HG03460 (cell line): Measurements from ENCODE around the gene MBP.
"Not testable (repeated sequence)": the region's sequence is repeated elsewhere in the genome, so short reads cannot be mapped to it uniquely, and the experiment has no call there.

Source experiments
- ATAC-seq: cut with Tn5 transposase; IDR thresholded peaks from one replicate; pipeline ENCODE4 v1.9.1; 2021; ENCODE audit not compliant: unreplicated experiment

MBP gene

GRCh38 chr18:76957384-76958355, 174.9 kb downstream of the MBP start:
- ATAC-seq: no peak

GRCh38 chr18:76956648-76957047, 175.9 kb downstream of the MBP start:
- no peak for ATAC-seq

DNA sequence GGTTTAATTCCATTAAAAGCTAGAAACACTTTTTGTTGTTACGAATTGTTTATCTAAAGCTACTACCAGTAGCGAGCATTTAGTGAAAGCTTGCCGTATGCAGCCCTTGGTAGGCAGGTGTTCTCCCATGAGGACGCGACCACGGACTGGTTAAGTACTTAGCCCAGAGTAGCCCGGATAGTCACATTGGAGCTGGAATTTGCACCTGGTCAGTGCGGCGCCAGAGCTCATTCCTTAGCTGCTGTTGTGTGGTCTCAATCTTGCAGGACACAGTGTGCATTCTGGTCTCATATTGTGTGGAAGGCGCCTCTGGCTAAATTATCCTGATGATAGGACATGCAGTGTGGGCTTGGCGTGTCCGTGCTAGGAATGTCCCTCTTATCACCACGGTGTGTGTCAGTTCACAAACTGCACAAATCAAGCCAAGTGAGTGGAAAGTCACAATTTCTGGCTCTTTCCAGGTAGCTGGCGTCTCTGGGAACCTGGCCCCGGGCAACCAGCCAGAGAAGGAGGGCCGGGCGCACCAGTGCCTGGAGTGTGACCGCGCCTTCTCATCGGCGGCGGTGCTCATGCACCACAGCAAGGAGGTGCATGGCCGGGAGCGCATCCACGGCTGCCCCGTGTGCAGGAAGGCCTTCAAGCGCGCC, 176.9 kb downstream of the MBP start:
- no peak for ATAC-seq

- no peak for ATAC-seq
Measured at GRCh38 chr18:76953583-76954233, 178.9 kb downstream of the MBP start.

- no peak for ATAC-seq
Measured at GRCh38 chr18:76953156-76953555, 179.4 kb downstream of the MBP start.

DNA sequence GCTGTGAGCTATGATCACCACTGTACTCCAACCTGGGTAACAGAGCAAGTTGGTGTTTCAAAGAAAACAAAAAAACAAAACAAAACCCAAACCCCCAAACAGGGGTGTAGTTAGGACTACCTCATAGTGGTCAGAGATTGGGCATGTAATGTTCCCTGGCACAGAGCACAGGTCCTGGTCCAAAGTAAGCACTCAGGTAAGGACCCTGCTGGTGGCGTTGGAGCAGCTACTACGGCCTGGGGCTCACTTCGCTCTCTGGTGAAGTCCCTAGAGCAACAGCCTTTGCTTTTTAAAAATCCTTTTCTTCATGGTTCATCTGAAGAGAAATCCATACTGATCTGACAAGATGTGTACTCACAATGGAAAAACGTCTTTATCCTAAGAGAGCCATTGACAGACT, 179.8 kb downstream of the MBP start:
- no peak for ATAC-seq

DNA sequence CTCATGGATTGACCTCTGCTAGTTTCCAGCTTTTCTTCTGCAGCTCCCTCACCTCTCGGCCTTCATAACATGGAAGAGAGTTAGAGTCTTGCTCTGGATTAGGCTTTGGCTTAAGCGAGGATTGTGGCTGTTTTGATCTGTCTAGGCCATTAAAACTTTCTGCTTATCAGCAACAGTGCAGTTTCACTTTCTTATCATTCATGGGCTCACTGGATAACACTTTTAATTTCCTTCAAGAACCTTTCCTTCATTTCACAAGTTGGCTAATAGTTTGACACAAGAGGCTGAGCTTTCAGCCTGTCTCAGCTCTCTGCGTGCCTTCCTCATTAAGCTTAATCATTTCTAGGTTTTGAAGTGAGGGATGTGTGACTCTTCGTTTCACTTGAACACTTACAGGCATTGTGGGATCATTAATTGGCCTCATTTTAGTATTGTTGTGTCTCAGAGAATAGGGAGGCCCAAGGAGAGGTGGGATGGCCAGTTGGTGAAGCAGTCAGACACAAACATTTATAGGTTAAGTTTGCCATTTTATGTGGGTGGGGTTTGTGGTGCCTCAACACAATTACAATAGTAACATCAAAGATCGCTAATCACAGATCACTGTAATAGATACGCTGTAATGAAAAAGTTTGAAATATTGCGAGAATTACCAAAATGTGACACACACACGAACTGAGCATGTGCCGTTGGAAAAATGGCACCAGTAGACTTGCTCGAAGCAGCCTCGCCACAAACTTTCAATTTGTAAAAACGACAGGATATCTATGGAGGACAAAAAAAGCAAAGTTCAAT, 180.9 kb downstream of the MBP start:
- ATAC-seq: no peak

GRCh38 chr18:76948345-76948744, 184.2 kb downstream of the MBP start:
- ATAC-seq: no peak

DNA sequence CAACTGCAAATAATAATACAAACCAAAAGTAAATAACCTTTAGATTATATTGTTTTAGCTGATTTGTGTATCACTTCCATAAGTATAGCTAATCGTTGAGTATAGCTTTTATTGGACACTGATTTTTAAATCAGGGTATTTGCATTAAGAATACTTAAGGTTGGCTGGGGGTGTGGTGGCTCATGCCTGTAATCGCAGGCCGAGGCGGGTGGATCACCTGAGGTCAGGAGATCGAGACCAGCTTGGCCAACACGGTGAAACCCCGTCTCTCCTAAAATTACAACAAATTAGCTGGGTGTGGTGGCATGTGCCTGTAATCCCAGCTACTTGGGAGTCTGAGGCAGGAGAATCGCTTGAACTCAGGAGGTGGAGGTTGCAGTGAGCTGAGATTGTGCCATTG, 188.2 kb downstream of the MBP start:
- not testable (repeated sequence) for ATAC-seq

DNA sequence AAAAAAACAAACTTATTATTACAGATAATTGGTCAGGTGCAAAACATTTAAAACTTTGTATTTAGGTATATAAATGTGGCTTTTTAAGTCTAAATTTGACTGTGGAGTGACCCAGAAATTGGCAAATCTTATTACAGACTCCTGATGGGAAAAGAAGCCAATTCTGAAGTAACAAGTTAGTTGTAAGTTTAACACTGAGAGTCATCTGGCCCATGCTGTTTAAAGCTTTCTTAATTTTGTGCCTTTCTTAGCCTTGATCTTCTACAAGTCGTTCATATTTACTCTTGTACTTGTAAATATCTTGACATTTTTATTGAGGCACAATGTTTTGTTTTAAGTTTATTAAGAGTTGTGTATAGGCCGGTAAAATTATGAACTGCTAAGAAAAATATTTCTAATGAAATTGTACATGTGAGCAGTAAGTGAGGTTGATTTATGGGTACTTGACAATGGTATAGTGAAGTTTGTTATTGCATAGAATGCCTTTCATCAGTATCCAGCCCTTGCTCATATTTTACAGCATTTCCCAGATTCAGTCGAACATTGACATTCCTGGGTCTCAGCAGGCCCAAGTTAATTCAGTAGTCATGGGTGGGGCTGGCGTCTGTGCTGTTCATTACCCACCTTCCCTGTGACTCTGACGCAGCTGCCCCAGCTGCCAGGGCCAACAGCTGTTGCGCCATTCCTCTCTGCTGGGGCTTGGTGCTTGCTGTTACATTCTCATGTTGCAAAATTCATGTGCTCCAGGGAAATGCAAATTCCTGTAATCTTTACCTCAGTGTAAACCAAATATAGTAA, 188.8 kb downstream of the MBP start:
- ATAC-seq: no peak

- no peak for ATAC-seq
Measured at GRCh38 chr18:76941284-76941683, 191.3 kb downstream of the MBP start.

DNA sequence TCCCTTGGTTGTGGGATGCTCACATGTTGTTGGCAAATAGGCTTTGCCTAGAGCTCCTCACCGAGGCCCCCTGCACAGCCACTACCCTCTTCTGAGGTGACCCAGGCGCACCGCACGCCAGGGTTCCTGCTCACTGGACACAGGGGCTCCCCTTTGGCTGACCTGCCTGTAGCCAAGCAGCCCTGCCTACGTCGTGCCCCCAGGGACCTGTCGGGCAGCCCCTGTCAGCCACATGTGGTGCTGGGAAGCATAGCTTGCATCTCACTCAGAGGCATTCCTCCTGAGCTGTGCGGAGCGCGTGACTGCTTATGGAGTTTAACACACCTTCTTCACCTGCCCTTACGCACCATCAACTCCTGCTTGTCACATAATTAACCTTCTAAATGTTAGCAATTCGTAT, 194.0 kb downstream of the MBP start:
- ATAC-seq: no peak

DNA sequence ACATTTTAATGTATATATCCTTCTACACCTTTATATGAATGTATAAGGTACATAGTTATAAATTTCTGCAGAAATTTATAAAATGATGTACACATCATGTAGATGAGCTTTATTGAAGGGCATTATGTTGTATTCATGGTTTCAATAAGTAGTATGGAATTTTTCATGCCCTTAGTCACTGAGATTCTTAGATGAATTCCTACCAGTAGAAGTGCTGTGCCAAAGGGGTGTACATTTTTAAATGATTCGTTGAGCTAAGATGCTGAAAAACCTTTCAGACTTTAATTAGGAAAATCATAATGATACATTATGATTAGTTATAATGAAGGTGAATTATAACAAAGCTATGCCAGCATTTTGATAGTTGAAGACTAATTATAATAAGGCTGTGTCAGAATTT, 195.0 kb downstream of the MBP start:
- ATAC-seq: no peak

DNA sequence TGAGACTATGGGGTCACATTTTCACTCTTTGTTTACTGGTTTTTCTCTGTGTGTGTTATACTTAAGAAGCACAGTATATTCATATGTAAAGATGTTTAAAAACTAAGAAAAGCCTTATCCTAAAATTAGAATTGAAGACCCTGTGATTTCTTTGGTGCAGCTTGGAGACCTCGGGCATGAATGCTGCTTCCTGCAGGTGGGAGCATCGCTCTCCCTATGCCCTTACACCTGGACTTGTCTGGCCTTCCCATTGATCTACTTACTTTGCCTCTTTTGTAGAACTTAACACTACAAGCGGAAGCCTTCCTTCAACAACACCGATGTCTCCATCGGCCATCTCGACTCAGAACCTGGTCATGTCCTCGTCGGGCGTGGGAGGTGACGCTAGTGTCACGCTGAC, 195.7 kb downstream of the MBP start:
- no peak for ATAC-seq

DNA sequence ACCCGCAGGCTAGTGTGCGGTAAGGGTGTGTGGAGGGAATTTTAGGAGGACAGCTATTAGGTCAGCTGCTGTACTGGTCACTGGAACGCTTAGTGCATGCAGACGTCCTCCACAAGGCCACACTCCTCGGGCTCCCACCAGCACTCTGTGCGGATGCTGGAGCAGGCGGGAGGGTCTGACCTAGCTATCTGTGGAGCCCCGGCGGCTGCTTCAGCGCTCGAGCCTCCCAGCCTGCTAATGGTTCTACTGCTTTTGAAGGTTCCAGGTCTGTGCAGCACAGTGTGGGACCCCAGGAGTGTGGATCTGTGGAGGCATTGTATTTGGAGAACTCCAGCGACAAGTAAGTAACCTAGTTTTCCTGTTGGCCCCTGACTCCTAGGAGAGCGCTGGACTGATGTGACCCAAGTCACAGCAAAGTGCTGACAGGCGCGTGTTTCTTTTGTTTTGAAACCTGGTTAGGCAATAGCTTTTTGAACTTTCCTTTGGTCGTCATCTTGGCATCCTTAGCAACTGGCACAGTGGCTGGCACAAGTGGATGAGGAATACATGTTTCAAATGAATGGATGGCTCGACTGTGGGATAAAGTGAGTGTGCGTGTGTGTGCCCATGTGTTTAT, 196.8 kb downstream of the MBP start:
- ATAC-seq: no peak

DNA sequence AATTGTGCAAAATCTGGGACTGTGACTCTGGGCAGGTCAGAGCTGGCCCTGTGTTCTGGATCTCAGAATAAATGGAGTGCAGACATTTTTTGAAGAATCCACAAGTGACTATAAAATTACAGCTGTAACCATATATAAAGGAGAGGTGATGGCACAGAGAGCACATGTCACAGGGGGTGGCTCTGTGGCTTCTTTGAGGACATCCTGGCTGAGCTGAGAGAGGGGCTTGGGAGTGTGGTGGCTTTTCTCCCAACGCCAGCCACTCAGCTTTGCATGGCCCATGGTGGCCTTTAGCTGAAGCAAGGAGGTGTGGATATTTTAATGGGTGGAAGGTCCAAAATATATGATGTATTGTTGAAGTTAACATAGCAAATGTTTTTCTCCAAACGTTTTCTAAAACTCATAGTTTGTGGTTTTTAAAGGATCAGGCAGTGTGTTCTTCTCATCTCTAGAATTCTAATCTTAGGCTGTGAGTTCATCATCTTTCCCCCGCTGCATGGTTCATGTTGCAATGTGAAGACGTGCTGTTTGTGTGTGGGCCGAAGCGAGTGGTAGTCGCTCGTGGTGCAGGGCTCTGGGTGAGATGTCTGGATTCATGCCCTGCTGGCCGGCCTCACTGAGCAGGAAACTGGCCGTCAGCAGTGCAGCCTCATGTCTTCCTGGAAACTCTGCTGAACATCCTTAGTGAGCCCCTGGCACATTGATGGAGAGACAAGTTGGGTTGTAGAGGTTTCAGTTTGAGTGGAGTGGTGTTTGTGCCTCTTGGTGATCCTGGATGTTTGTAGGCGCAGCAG, 200.4 kb downstream of the MBP start:
- ATAC-seq: no peak

- no peak for ATAC-seq
Measured at GRCh38 chr18:76931171-76931570, 201.4 kb downstream of the MBP start.
